GM21786 (cell line): Measurements from ENCODE around the gene PI16.
"Not testable (repeated sequence)": the region's sequence is repeated elsewhere in the genome, so short reads cannot be mapped to it uniquely, and the experiment has no call there.

ENCODE experiments used
- ATAC-seq: cut with Tn5 transposase; IDR thresholded peaks from one replicate; pipeline ENCODE4 v1.9.1; 2021; ENCODE audit not compliant: unreplicated experiment

The PI16 gene

GRCh38 chr6:36971921-36972673, 17.6 kb downstream of the PI16 start:
- no peak for ATAC-seq

GRCh38 chr6:36973190-36973589, 18.7 kb downstream of the PI16 start:
- ATAC-seq: no peak

GRCh38 chr6:36973647-36974046, 19.1 kb downstream of the PI16 start:
- ATAC-seq: no peak

GRCh38 chr6:36975231-36976006, 20.9 kb downstream of the PI16 start:
- no peak for ATAC-seq

GRCh38 chr6:36976007-36976264, 21.4 kb downstream of the PI16 start:
- no peak for ATAC-seq

GRCh38 chr6:36976509-36976908, 22.0 kb downstream of the PI16 start:
- ATAC-seq: no peak

- no peak for ATAC-seq
These were observed 22.4 kb downstream of the PI16 start for GRCh38 chr6:36976931-36977330.

- no peak for ATAC-seq
These were observed 23.0 kb downstream of the PI16 start for GRCh38 chr6:36977470-36977941.

GRCh38 chr6:36978421-36979346, 24.1 kb downstream of the PI16 start:
- ATAC-seq: no peak

- no peak for ATAC-seq
These were observed 24.8 kb downstream of the PI16 start for GRCh38 chr6:36979347-36979742.

GRCh38 chr6:36980129-36980528, 25.6 kb downstream of the PI16 start:
- ATAC-seq: no peak

- no peak for ATAC-seq
These were observed 26.5 kb downstream of the PI16 start for GRCh38 chr6:36980876-36981619.

- ATAC-seq: no peak
These were observed 29.0 kb downstream of the PI16 start for GRCh38 chr6:36983538-36983937.

- ATAC-seq: no peak
These were observed 30.3 kb downstream of the PI16 start for GRCh38 chr6:36984581-36985416.

GRCh38 chr6:36985417-36985807, 30.9 kb downstream of the PI16 start:
- ATAC-seq: no peak

GRCh38 chr6:36985808-36986703, 31.5 kb downstream of the PI16 start, which contains the start of gene MTCH1:
TSS of gene MTCH1 (minus strand) at chr6:36986196. CDS start at chr6:36986173, 23 bp downstream.
- peak; percentile 83 for ATAC-seq

- ATAC-seq: peak; percentile 9
These were observed 32.1 kb downstream of the PI16 start for GRCh38 chr6:36986704-36987047.

GRCh38 chr6:36989264-36989663, 34.7 kb downstream of the PI16 start:
- no peak for ATAC-seq

- not testable (repeated sequence) for ATAC-seq
These were observed 35.9 kb downstream of the PI16 start for GRCh38 chr6:36990401-36990800.
